HG03442 (cell line): Measurements from ENCODE around the gene ATG4D.
A peak's percentile ranks its signal among the peaks of the same experiment; 100 is the strongest.
"Not testable (repeated sequence)": the region's sequence is repeated elsewhere in the genome, so short reads cannot be mapped to it uniquely, and the experiment has no call there.

Source experiments
- ATAC-seq: cut with Tn5 transposase; IDR thresholded peaks from one replicate; pipeline ENCODE4 v1.9.1; 2021; ENCODE audit warnings: mild to moderate bottlenecking, moderate library complexity; ENCODE audit not compliant: unreplicated experiment

The ATG4D gene

DNA sequence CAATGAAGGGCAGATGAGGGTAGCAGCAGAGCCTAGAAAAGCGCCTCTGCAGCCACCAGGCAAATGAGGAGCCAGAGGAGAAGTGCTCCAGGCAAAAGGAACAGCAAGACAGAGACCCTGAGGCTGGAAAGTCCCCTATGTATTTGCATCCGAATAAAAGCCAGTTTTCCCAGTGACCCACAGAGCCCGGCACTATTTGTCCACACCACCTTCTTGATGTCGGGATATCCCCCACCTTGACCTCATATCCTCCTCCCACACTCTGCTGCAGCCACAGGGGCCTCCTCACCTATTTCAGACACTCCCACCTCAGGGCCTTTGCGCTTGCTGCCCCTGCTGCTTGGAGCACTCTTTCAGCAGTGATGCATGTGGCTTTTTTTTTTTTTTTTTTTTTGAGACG lies 6.6 kb downstream of the ATG4D start:
- no peak for ATAC-seq

DNA sequence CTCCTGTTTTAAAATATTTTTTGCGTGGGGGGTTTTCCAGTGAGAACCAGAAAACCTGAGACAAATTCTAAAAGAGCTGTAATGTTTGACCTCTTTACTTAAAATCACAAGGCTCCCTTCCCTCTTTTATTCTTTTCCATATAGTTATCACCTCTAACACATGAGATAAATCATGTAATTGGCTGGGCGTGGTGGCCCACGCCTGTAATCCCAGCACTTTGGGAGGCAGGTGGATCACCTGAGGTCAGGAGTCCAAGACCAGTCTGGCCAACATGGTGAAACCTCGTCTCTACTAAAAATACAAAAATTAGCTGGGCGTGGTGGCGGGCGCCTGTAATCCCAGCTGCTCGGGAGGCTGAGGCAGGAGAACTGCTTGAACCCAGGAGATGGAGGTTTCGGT lies 7.3 kb downstream of the ATG4D start:
- ATAC-seq: not testable (repeated sequence)

DNA sequence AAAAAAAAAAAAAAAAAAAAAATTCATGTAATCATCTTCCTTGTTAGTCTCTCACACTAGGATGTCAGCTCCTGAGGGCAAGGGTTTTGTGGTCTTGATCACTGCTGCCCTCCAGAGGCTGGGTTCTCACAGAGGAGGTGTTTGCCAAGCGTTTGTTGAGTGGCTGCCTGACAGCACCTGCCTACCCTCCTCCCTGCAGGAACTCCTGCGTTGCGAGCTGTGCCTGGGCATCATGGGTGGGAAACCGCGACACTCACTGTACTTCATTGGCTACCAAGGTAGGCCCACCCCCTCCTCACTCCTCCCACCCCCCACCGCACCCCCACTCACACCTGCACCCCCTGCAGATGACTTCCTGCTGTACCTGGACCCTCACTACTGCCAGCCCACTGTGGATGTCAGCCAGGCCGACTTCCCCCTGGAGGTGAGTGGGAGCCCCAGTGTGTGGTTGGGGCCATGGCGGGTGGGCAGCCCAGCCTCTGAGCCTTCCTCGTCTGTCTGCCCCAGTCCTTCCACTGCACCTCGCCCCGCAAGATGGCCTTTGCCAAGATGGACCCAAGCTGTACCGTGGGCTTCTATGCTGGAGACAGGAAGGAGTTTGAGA lies 8.1 kb downstream of the ATG4D start:
- no peak for ATAC-seq

- no peak for ATAC-seq
Measured at GRCh38 chr19:10552510-10553053, 8.9 kb downstream of the ATG4D start.

DNA sequence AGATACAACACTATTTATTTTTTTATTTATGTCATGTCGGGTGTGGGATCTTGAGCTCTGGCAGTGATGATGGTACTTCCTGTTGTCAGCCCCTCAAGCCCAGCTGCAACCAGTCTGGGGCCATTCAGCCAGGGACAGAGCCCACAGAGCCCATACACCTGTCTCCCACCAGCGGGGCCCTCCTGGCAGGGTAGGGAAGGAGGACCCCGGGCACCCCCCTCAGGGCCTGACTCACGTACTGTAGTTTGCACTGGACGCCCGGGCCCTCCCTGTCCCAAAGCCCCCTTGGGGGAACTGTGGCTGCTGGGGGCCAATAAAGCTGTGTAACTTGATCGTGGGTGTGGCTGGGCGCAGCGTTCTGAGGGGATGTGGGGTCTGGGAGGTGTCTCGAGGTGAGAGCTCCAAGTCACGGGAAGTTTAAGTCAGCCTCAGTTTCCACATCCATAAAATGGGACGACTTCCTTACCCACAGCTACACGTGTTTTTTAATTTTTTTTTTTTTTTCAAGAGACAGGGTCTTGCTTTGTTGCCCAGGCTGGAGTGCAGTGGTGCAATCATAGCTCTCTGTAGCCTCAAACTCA lies 9.5 kb downstream of the ATG4D start:
- no peak for ATAC-seq

DNA sequence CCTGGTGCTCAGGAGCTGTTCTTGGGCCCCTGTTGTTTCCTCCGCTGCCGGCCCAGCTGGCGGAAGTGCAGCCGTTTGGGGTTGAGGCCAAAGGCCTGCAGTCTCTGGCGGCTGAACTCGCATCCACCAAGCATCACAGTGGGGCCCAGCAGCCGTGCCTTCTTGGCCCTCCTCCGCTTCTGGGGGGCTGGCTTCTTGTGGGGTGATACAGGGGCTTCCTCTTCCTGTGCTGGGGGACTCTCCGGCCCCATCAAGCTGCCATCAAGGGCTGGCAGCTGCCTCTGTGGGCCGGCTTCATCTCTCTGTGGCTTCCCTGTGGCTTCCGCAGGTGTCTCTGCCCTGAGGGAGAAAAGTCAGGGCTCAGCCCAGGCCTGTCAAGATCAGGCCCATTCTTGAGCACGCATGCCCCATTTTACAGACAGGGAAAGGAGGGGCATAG lies 10.3 kb downstream of the ATG4D start:
- ATAC-seq: no peak

GRCh38 chr19:10554760-10555609 lies 11.3 kb downstream of the ATG4D start:
- ATAC-seq: no peak

DNA sequence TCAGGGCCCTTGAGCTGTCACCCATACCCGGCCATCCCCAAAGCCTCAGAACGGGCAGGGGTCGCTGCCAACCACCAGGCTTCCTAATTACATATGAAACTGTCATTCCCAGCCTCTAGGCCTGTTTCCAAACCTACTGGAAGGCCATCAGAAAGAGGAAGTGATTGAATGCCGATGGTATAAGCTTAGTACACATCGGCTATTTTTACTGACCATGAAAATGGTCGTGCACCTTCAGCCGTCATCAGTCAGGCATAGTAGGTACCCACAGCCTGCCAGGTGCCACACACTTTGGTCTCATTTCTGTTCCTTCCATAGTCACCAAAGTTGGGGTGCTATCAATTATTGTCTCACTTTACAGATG lies 11.9 kb downstream of the ATG4D start:
- ATAC-seq: no peak

- ATAC-seq: no peak
Measured at GRCh38 chr19:10557603-10558197, 14.0 kb downstream of the ATG4D start.

DNA sequence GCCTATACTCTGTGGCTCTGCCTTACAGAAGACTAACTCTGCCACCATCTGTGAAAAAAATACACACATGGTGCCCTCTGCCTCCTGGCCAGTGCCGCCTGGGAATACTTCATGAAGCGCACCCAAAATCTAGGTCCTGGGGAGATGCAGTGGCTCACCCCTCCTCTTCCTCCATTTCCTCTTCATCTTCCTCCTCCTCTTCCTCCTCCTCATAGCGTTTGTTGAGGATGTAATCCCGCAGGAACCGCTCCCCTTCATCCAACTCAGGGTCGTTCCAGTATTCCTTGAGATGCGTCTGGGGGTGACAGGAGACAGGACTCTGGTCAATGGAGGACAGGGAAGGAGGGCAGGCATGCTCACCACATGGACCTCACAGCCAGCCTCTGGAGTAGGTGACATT lies 16.4 kb downstream of the ATG4D start:
- no peak for ATAC-seq

- no peak for ATAC-seq
Measured at GRCh38 chr19:10562609-10563008, 18.9 kb downstream of the ATG4D start.

- ATAC-seq: no peak
Measured at GRCh38 chr19:10565028-10565566, 21.4 kb downstream of the ATG4D start.

- peak; percentile 49 for ATAC-seq
Measured at GRCh38 chr19:10565567-10566407, 22.1 kb downstream of the ATG4D start, which contains the start of gene KRI1. Gene KRI1, minus strand, starts transcription at chr19:10566010. Its CDS starts 11 bp downstream, at chr19:10565999.

- ATAC-seq: no peak
Measured at GRCh38 chr19:10566408-10566657, 22.6 kb downstream of the ATG4D start.

DNA sequence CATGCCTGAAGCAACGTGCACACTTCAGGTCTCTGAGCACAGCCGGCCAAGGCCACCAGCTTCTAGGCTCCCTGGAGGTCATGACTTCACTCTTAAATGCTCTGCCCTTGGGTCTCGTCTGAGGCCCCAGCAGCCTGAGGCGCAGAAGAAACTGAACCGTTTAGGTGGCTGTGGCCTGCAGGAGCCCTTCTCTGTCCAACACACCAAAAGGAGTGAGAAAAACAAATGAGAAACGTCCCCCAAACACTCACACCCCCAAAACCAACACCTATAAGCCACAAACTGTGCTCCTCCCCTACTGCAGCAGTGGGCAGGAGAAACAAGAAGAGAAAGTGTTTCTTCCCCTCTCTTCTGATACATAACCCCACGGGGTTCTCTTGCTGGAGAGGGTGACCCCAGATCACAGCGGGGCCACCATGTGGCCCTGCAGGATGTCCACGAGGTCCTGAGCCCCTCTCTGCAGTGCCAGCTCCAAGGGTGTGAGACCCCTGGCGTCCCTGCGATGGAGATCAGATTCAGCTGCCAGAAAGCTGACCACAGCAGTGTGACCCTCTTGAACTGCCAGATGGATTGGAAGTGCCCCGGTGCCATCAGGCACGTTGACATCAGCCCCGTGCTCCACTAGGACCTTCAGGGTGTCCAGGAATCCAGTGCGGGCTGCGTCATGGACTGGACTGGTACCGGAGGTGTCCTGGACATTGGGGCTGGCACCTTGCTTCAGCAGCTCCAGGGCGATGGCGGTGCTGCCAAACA lies 23.1 kb downstream of the ATG4D start:
- no peak for ATAC-seq

DNA sequence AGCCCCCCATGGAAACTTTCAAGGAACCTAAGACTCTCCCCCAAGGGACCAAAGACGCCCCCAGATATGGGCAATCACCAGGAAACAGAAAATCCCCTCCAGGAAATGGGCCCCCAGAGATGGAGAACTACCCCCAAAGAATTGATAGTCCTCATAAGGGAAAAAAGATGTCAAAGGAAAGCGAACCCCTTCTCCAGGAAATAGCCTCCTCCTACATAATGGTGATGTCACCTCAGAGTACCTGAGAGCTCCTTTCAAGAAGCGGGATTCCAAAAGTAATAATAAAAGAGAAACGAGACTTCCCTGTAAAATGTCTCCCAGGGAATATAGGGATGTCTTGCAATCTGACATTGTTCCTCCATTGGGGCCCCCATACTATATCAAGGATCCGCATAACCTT lies 24.0 kb downstream of the ATG4D start:
- no peak for ATAC-seq

DNA sequence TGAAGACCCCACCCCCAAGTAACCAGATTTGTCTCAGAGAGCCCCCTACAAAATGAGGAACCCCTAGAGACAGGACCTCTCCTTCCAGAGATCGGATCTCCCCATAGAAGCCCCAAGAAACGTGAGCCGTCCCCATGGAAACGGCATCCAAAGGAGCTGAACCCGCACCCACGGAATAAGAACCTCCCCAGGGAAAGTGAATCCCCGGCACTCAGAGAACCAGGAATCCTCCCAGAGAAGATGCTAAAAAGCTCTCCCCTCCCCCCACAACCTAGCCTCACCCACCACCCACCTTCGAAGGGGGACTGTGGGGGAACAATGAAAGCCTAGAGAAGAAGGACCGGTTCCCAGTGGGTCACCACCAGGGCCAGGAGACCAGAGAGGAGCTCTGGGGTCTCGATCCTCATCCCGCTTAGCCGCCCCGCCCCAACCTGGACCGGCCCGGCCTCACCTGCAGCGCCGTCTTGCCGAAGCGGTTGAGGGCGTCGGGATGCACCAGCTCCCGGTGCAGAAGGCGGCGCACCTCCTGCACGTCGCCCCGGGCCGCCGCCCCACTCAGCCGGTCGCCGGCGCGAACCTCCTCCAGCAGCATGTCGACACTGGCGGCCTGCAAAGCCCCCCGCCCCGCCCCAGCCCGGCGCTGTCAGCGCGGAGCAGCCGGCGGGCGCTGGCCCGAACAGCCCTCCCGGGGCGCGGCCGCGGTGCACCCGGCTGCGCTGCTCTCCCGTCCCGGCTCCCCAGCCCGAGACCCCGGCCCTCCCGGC lies 24.5 kb downstream of the ATG4D start:
- ATAC-seq: peak; percentile 0

GRCh38 chr19:10568826-10569651 lies 25.3 kb downstream of the ATG4D start, which contains the start of gene CDKN2D:
Gene CDKN2D, minus strand, starts transcription at chr19:10568979. Its CDS starts 326 bp downstream, at chr19:10568653.
- ATAC-seq: peak; percentile 61
